Liver (tissue), 9 donors: ENCODE measurements around the gene PCDH1. TPM values are rescaled to one million over a fixed set of nuclear protein-coding genes. Genes with fewer than 3 reads are reported as not detected.
"Not testable (repeated sequence)": the region's sequence is repeated elsewhere in the genome, so short reads cannot be mapped to it uniquely, and the experiment has no call there.

Experiments used
- DNase-seq: peaks from one replicate; pipeline ENCODE4 v3.0.0-alpha.2; 2017; ENCODE audit warnings: low spot score
- H3K27ac ChIP-seq, 2 donors: one replicate each; pipeline ENCODE4 v1.7.0; 2013; ENCODE audit warnings: inconsistent platforms in 2 of 2, low read length in 2 of 2, control low read depth in 1 of 2, low read depth in 1 of 2, mild to moderate bottlenecking in 1 of 2
- H3K27me3 ChIP-seq, 4 donors: one replicate each; pipeline versions ENCODE4 v1.6.1 to v1.7.0; 2013; ENCODE audit warnings: low read length in 3 of 4, inconsistent platforms in 1 of 4, mild to moderate bottlenecking in 1 of 4, moderate library complexity in 1 of 4; ENCODE audit not compliant: control insufficient read depth in 4 of 4, insufficient read depth in 4 of 4
- H3K36me3 ChIP-seq, 4 donors: one replicate each; pipeline versions ENCODE4 v1.6.1 to v1.7.0; 2013; ENCODE audit warnings: low read length in 3 of 4, mild to moderate bottlenecking in 3 of 4, low read depth in 1 of 4, moderate library complexity in 1 of 4; ENCODE audit not compliant: control insufficient read depth in 4 of 4, insufficient read depth in 3 of 4
- H3K4me1 ChIP-seq, 4 donors: one replicate each; pipeline versions ENCODE4 v1.6.1 to v1.7.0; 2013; ENCODE audit warnings: low read length in 3 of 4, mild to moderate bottlenecking in 3 of 4, moderate library complexity in 1 of 4; ENCODE audit not compliant: control insufficient read depth in 4 of 4, insufficient read depth in 4 of 4
- H3K4me3 ChIP-seq, 3 donors: one replicate each; pipeline versions ENCODE4 v1.6.1 to v1.7.0; 2013; ENCODE audit warnings: low read length in 3 of 3, control low read depth in 1 of 3, low read depth in 1 of 3, mild to moderate bottlenecking in 1 of 3
- H3K9ac ChIP-seq, 2 donors: one replicate each; pipeline ENCODE4 v1.7.0; 2013; ENCODE audit warnings: low read length in 2 of 2, mild to moderate bottlenecking in 2 of 2, moderate library complexity in 2 of 2, control low read depth in 1 of 2, low read depth in 1 of 2
- H3K9me3 ChIP-seq, 4 donors: one replicate each; pipeline versions ENCODE4 v1.6.1 to v1.7.0; 2013; ENCODE audit warnings: low read length in 3 of 4; ENCODE audit not compliant: control insufficient read depth in 4 of 4
- ATF3 ChIP-seq: IDR thresholded peaks from 2 replicates; pipeline ENCODE4 v1.6.1; 2016; ENCODE audit warnings: antibody characterized with exemption
- FOXA2 ChIP-seq: IDR thresholded peaks from 2 replicates; pipeline ENCODE4 v1.6.1; 2016; ENCODE audit warnings: antibody characterized with exemption
- HNF4G ChIP-seq: IDR thresholded peaks from 2 replicates; pipeline ENCODE4 v1.6.1; 2016; ENCODE audit warnings: antibody characterized with exemption
- JUND ChIP-seq, 2 donors: IDR thresholded peaks; 2 replicates each; pipeline ENCODE4 v1.6.1; 2016; ENCODE audit warnings: antibody characterized with exemption in 2 of 2
- NR2F2 ChIP-seq: IDR thresholded peaks from 2 replicates; pipeline ENCODE4 v1.6.1; 2016; ENCODE audit warnings: antibody characterized with exemption
- RAD21 ChIP-seq, 2 donors: IDR thresholded peaks; 2 replicates each; pipeline ENCODE4 v1.6.1; 2016; ENCODE audit warnings: antibody characterized with exemption in 2 of 2, mild to moderate bottlenecking in 2 of 2
- REST ChIP-seq: IDR thresholded peaks from 2 replicates; pipeline ENCODE4 v1.6.1; 2016; ENCODE audit warnings: antibody characterized with exemption, mild to moderate bottlenecking
- RXRA ChIP-seq, 2 donors: IDR thresholded peaks; 2 replicates each; pipeline ENCODE4 v1.6.1; 2017 to 2018; ENCODE audit warnings: antibody characterized with exemption in 2 of 2, mild to moderate bottlenecking in 1 of 2
- SP1 ChIP-seq: IDR thresholded peaks from 2 replicates; pipeline ENCODE4 v1.6.1; 2018; ENCODE audit warnings: antibody characterized with exemption, mild to moderate bottlenecking
- TAF1 ChIP-seq: conservative IDR thresholded peaks from 2 replicates; pipeline ENCODE4 v1.6.1; 2016; ENCODE audit warnings: antibody characterized with exemption, mild to moderate bottlenecking
- YY1 ChIP-seq: IDR thresholded peaks from 2 replicates; pipeline ENCODE4 v1.6.1; 2016; ENCODE audit warnings: antibody characterized with exemption, mild to moderate bottlenecking
- WGBS: extraction: QIAGEN DNeasy Blood & Tissue Kit; methylation state at CpG from one replicate; pipeline ENCODE4 v1.1.7; 2013; 5-methylcytosine and 5-hydroxymethylcytosine counted together
- polyA plus RNA-seq, 2 donors: library from polyadenylated mRNA; stranded (reverse) in 1 of 2; unstranded in 1 of 2; fragments of 200-250 nt in 1 of 2; fragments of >200 nt in 1 of 2; fragmentation: Nextera tagmentation in 1 of 2; extraction: Ambion mirVana in 1 of 2; gene quantifications; one replicate each; pipeline versions ENCODE4 v1.2.1 to v1.2.3, GENCODE V29; 2013 to 2015
- total RNA-seq, 2 donors: library from RNA; depleted of rRNA; stranded (reverse); fragments of >200 nt; gene quantifications; one replicate each; pipeline ENCODE4 v1.2.3, GENCODE V29; 2014
- TF ChIP-seq, protein P1 (sequence below): IDR thresholded peaks from 2 replicates; pipeline ENCODE4 v1.6.1; 2016; ENCODE audit warnings: antibody characterized with exemption
- donor health status: healthy.
- donor health status: healthy.
- donor health status: healthy.
- donor health status: healthy.
- donor health status: healthy.

PCDH1 gene
- total and polyA plus RNA-seq, 4 donors = 9.3 to 52.8 (median 15.0) TPM

- Histone ChIP-seq H3K27ac (no peak overlapping the region), H3K4me3 (no peak overlapping the region), H3K27me3 (no peaks in the 10 kb centered on the region), H3K4me1 (no peaks in the 10 kb centered on the region), H3K9ac (no peak overlapping the region), H3K9me3 (no peaks in the 10 kb centered on the region), H3K36me3 (no peaks in the 10 kb centered on the region)
- TF ChIP-seq TAF1 = no peak
- no peak for TF ChIP-seq HNF4G
- no peak for TF ChIP-seq REST
- TF ChIP-seq SP1 = no peak
- TF ChIP-seq JUND (IDR thresholded peaks at IDR 0.05) = no peak
- no peak for TF ChIP-seq FOXA2
- no peak for TF ChIP-seq NR2F2
- no peak for DNase-seq
- WGBS = 79% methylated on average over 2 of the region's 2 CpGs
Observed at GRCh38 chr5:141898448-141899049, 20.3 kb upstream of the PCDH1 start.

GRCh38 chr5:141897425-141897824 is 19.2 kb upstream of the PCDH1 start:
- TF ChIP-seq REST = no peak
- TF ChIP-seq YY1 = no peak
- TF ChIP-seq JUND (IDR thresholded peaks at IDR 0.05) = no peak
- no peak for TF ChIP-seq RAD21 (IDR thresholded peaks at IDR 0.05)
- no peak for TF ChIP-seq RXRA (IDR thresholded peaks at IDR 0.05)
- no peak for TF ChIP-seq ATF3
- TF ChIP-seq TAF1 = no peak
- TF ChIP-seq FOXA2 = no peak
- TF ChIP-seq, protein P1, sequence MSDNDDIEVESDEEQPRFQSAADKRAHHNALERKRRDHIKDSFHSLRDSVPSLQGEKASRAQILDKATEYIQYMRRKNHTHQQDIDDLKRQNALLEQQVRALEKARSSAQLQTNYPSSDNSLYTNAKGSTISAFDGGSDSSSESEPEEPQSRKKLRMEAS = no peak

GRCh38 chr5:141890429-141890828 is 12.2 kb upstream of the PCDH1 start:
- not testable (repeated sequence) for H3K4me3 ChIP-seq, H3K9ac ChIP-seq, H3K27ac ChIP-seq, H3K36me3 ChIP-seq, H3K9me3 ChIP-seq, H3K27me3 ChIP-seq, H3K4me1 ChIP-seq, DNase-seq
- WGBS = 90% methylated on average over 2 of the region's 2 CpGs

More at GRCh38 chr5:141897425-141897824, 19.2 kb upstream of the PCDH1 start:
- no peak for DNase-seq
- H3K27me3 ChIP-seq = no peaks in the 10 kb centered on the region
- H3K9ac ChIP-seq = no peak overlapping the region
- WGBS = 93% methylated on average over 4 of the region's 4 CpGs
- no peaks in the 10 kb centered on the region for H3K9me3 ChIP-seq
- H3K36me3 ChIP-seq = no peaks in the 10 kb centered on the region
- no peak overlapping the region for H3K27ac ChIP-seq
- no peaks in the 10 kb centered on the region for H3K4me1 ChIP-seq
- H3K4me3 ChIP-seq = no peak overlapping the region
